Liver (tissue), 9 donors: ENCODE results near the gene ABCG2. TPM values are rescaled to one million over a fixed set of nuclear protein-coding genes. Genes with fewer than 3 reads are reported as not detected.

ENCODE experiments used
- DNase-seq: peaks from one replicate; pipeline ENCODE4 v3.0.0-alpha.2; 2017; ENCODE audit warnings: low spot score
- H3K27ac ChIP-seq, 2 donors: one replicate each; pipeline ENCODE4 v1.7.0; 2013; ENCODE audit warnings: inconsistent platforms in 2 of 2, low read length in 2 of 2, control low read depth in 1 of 2, low read depth in 1 of 2, mild to moderate bottlenecking in 1 of 2
- H3K27me3 ChIP-seq, 4 donors: one replicate each; pipeline versions ENCODE4 v1.6.1 to v1.7.0; 2013; ENCODE audit warnings: low read length in 3 of 4, inconsistent platforms in 1 of 4, mild to moderate bottlenecking in 1 of 4, moderate library complexity in 1 of 4; ENCODE audit not compliant: control insufficient read depth in 4 of 4, insufficient read depth in 4 of 4
- H3K36me3 ChIP-seq, 4 donors: one replicate each; pipeline versions ENCODE4 v1.6.1 to v1.7.0; 2013; ENCODE audit warnings: low read length in 3 of 4, mild to moderate bottlenecking in 3 of 4, low read depth in 1 of 4, moderate library complexity in 1 of 4; ENCODE audit not compliant: control insufficient read depth in 4 of 4, insufficient read depth in 3 of 4
- H3K4me1 ChIP-seq, 4 donors: one replicate each; pipeline versions ENCODE4 v1.6.1 to v1.7.0; 2013; ENCODE audit warnings: low read length in 3 of 4, mild to moderate bottlenecking in 3 of 4, moderate library complexity in 1 of 4; ENCODE audit not compliant: control insufficient read depth in 4 of 4, insufficient read depth in 4 of 4
- H3K4me3 ChIP-seq, 3 donors: one replicate each; pipeline versions ENCODE4 v1.6.1 to v1.7.0; 2013; ENCODE audit warnings: low read length in 3 of 3, control low read depth in 1 of 3, low read depth in 1 of 3, mild to moderate bottlenecking in 1 of 3
- H3K9ac ChIP-seq, 2 donors: one replicate each; pipeline ENCODE4 v1.7.0; 2013; ENCODE audit warnings: low read length in 2 of 2, mild to moderate bottlenecking in 2 of 2, moderate library complexity in 2 of 2, control low read depth in 1 of 2, low read depth in 1 of 2
- H3K9me3 ChIP-seq, 4 donors: one replicate each; pipeline versions ENCODE4 v1.6.1 to v1.7.0; 2013; ENCODE audit warnings: low read length in 3 of 4; ENCODE audit not compliant: control insufficient read depth in 4 of 4
- ATF3 ChIP-seq: IDR thresholded peaks from 2 replicates; pipeline ENCODE4 v1.6.1; 2016; ENCODE audit warnings: antibody characterized with exemption
- CTCF ChIP-seq: fragments of 150-350 bp; IDR thresholded peaks from 2 replicates; pipeline ENCODE4 v1.5.1; 2017; ENCODE audit warnings: improper control_type of control experiment, low read depth, low read length; ENCODE audit not compliant: missing input control
- EGR1 ChIP-seq, 2 donors: IDR thresholded peaks; 2 replicates each; pipeline ENCODE4 v1.6.1; 2016 to 2018; ENCODE audit warnings: antibody characterized with exemption in 2 of 2, low read depth in 2 of 2
- FOXA1 ChIP-seq: IDR thresholded peaks from 2 replicates; pipeline ENCODE4 v1.6.1; 2016; ENCODE audit warnings: antibody characterized with exemption
- FOXA2 ChIP-seq: IDR thresholded peaks from 2 replicates; pipeline ENCODE4 v1.6.1; 2016; ENCODE audit warnings: antibody characterized with exemption
- GABPA ChIP-seq, 2 donors: IDR thresholded peaks in 1 of 2; conservative IDR thresholded peaks in 1 of 2; 2 replicates each; pipeline ENCODE4 v1.6.1; 2016; ENCODE audit warnings: antibody characterized with exemption in 2 of 2, mild to moderate bottlenecking in 1 of 2, moderate library complexity in 1 of 2
- HNF4A ChIP-seq, 2 donors: conservative IDR thresholded peaks; 2 replicates each; pipeline ENCODE4 v1.6.1; 2016; ENCODE audit warnings: antibody characterized with exemption in 2 of 2, mild to moderate bottlenecking in 2 of 2
- HNF4G ChIP-seq: IDR thresholded peaks from 2 replicates; pipeline ENCODE4 v1.6.1; 2016; ENCODE audit warnings: antibody characterized with exemption
- JUND ChIP-seq, 2 donors: IDR thresholded peaks; 2 replicates each; pipeline ENCODE4 v1.6.1; 2016; ENCODE audit warnings: antibody characterized with exemption in 2 of 2
- NR2F2 ChIP-seq: IDR thresholded peaks from 2 replicates; pipeline ENCODE4 v1.6.1; 2016; ENCODE audit warnings: antibody characterized with exemption
- RAD21 ChIP-seq, 2 donors: IDR thresholded peaks; 2 replicates each; pipeline ENCODE4 v1.6.1; 2016; ENCODE audit warnings: antibody characterized with exemption in 2 of 2, mild to moderate bottlenecking in 2 of 2
- RXRA ChIP-seq, 2 donors: IDR thresholded peaks; 2 replicates each; pipeline ENCODE4 v1.6.1; 2017 to 2018; ENCODE audit warnings: antibody characterized with exemption in 2 of 2, mild to moderate bottlenecking in 1 of 2
- SP1 ChIP-seq: IDR thresholded peaks from 2 replicates; pipeline ENCODE4 v1.6.1; 2018; ENCODE audit warnings: antibody characterized with exemption, mild to moderate bottlenecking
- TAF1 ChIP-seq: conservative IDR thresholded peaks from 2 replicates; pipeline ENCODE4 v1.6.1; 2016; ENCODE audit warnings: antibody characterized with exemption, mild to moderate bottlenecking
- YY1 ChIP-seq: IDR thresholded peaks from 2 replicates; pipeline ENCODE4 v1.6.1; 2016; ENCODE audit warnings: antibody characterized with exemption, mild to moderate bottlenecking
- WGBS: extraction: QIAGEN DNeasy Blood & Tissue Kit; methylation state at CpG from one replicate; pipeline ENCODE4 v1.1.7; 2013; 5-methylcytosine and 5-hydroxymethylcytosine counted together
- polyA plus RNA-seq, 2 donors: library from polyadenylated mRNA; stranded (reverse) in 1 of 2; unstranded in 1 of 2; fragments of 200-250 nt in 1 of 2; fragments of >200 nt in 1 of 2; fragmentation: Nextera tagmentation in 1 of 2; extraction: Ambion mirVana in 1 of 2; gene quantifications; one replicate each; pipeline versions ENCODE4 v1.2.1 to v1.2.3, GENCODE V29; 2013 to 2015
- total RNA-seq, 2 donors: library from RNA; depleted of rRNA; stranded (reverse); fragments of >200 nt; gene quantifications; one replicate each; pipeline ENCODE4 v1.2.3, GENCODE V29; 2014
- TF ChIP-seq, protein P1 (sequence below): IDR thresholded peaks from 2 replicates; pipeline ENCODE4 v1.6.1; 2016; ENCODE audit warnings: antibody characterized with exemption
- TF ChIP-seq, protein P2 (sequence below): IDR thresholded peaks from 2 replicates; pipeline ENCODE4 v1.6.1; 2016; ENCODE audit warnings: antibody characterized with exemption
- TF ChIP-seq, protein P3 (sequence below): IDR thresholded peaks from 2 replicates; pipeline ENCODE4 v1.6.1; 2016; ENCODE audit warnings: antibody characterized with exemption, mild to moderate bottlenecking
- donor health status: healthy.
- donor health status: healthy.
- donor health status: healthy.
- donor health status: healthy.
- donor health status: healthy.

ABCG2 gene
- total and polyA plus RNA-seq, 4 donors: 1.9 to 23.6 (median 7.0) TPM

DNA sequence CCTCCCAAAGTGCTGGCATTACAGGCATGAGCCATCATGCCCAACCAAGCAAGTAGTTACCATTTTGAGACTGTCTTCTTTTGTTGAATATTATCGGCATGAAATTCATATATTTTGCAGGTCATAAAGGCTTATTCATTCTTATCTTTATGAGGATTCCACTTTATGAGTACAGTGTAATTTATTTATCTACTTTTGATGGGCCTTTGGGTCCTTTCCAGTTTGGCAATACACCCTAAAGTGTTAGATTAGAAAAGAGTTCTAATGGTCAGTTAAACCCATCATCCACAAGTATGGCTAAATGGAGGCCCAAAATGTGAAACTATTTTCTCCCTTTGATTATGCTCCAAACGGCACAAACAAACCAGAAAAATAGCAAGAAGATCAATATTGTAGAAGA, 10.9 kb upstream of the ABCG2 start:
- H3K9ac ChIP-seq: no peak overlapping the region
- no peak for DNase-seq
- H3K9me3 ChIP-seq: no peaks in the 10 kb centered on the region
- TF ChIP-seq FOXA1 (no peak), ATF3 (no peak), TAF1 (no peak), JUND (IDR thresholded peaks at IDR 0.05) (no peak), YY1 (no peak), RAD21 (IDR thresholded peaks at IDR 0.05) (no peak), GABPA (IDR thresholded peaks at IDR 0.05 in 1 of 2, conservative IDR thresholded peaks at IDR 0.05 in 1 of 2) (no peak), EGR1 (IDR thresholded peaks at IDR 0.05; ENCODE audit: low read depth in 2 of 2) (no peak), HNF4A (conservative IDR thresholded peaks at IDR 0.05) (no peak), HNF4G (no peak), RXRA (IDR thresholded peaks at IDR 0.05) (no peak), FOXA2 (no peak), SP1 (no peak), NR2F2 (no peak), CTCF (no peak)
- TF ChIP-seq, protein P1, sequence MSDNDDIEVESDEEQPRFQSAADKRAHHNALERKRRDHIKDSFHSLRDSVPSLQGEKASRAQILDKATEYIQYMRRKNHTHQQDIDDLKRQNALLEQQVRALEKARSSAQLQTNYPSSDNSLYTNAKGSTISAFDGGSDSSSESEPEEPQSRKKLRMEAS: no peak
- TF ChIP-seq, protein P2, sequence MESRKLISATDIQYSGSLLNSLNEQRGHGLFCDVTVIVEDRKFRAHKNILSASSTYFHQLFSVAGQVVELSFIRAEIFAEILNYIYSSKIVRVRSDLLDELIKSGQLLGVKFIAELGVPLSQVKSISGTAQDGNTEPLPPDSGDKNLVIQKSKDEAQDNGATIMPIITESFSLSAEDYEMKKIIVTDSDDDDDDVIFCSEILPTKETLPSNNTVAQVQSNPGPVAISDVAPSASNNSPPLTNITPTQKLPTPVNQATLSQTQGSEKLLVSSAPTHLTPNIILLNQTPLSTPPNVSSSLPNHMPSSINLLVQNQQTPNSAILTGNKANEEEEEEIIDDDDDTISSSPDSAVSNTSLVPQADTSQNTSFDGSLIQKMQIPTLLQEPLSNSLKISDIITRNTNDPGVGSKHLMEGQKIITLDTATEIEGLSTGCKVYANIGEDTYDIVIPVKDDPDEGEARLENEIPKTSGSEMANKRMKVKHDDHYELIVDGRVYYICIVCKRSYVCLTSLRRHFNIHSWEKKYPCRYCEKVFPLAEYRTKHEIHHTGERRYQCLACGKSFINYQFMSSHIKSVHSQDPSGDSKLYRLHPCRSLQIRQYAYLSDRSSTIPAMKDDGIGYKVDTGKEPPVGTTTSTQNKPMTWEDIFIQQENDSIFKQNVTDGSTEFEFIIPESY: no peak
- TF ChIP-seq, protein P3, sequence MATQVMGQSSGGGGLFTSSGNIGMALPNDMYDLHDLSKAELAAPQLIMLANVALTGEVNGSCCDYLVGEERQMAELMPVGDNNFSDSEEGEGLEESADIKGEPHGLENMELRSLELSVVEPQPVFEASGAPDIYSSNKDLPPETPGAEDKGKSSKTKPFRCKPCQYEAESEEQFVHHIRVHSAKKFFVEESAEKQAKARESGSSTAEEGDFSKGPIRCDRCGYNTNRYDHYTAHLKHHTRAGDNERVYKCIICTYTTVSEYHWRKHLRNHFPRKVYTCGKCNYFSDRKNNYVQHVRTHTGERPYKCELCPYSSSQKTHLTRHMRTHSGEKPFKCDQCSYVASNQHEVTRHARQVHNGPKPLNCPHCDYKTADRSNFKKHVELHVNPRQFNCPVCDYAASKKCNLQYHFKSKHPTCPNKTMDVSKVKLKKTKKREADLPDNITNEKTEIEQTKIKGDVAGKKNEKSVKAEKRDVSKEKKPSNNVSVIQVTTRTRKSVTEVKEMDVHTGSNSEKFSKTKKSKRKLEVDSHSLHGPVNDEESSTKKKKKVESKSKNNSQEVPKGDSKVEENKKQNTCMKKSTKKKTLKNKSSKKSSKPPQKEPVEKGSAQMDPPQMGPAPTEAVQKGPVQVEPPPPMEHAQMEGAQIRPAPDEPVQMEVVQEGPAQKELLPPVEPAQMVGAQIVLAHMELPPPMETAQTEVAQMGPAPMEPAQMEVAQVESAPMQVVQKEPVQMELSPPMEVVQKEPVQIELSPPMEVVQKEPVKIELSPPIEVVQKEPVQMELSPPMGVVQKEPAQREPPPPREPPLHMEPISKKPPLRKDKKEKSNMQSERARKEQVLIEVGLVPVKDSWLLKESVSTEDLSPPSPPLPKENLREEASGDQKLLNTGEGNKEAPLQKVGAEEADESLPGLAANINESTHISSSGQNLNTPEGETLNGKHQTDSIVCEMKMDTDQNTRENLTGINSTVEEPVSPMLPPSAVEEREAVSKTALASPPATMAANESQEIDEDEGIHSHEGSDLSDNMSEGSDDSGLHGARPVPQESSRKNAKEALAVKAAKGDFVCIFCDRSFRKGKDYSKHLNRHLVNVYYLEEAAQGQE: no peak
- no peak overlapping the region for H3K4me3 ChIP-seq
- H3K4me1 ChIP-seq: no peaks in the 10 kb centered on the region
- 66% methylated on average over 2 of the region's 2 CpGs for WGBS
- no peaks in the 10 kb centered on the region for H3K36me3 ChIP-seq
- no peaks in the 10 kb centered on the region for H3K27me3 ChIP-seq
- no peak overlapping the region for H3K27ac ChIP-seq
